GM12878 (cell line): ENCODE results near the gene GALP. TPM values are rescaled to one million over a fixed set of nuclear protein-coding genes. Genes with fewer than 3 reads are reported as not detected.

Source experiments
- ATAC-seq: fragments of 200-7000 bp; cut with Tn5 transposase; 3 replicates; pipeline ENCODE4 v1.9.1; 2020; ENCODE audit warnings: mild to moderate bottlenecking, moderate library complexity
- BruUV-seq: library from RNA; stranded (reverse); fragments of 400-500 nt; replicated peaks from 2 replicates; lab custom pipeline; 2021; lab: Mats Ljungman, UMichigan
- CTCF ChIA-PET: fragments of 300-600 bp; sonication (Branson Sonifier 250); formaldehyde crosslinking; extraction: SDS; loops from one replicate; lab custom pipeline; 2021; ENCODE audit warnings: inconsistent platforms; lab: Yijun Ruan, JAX
- POLR2A ChIA-PET: fragments of 350-600 bp; formaldehyde crosslinking; extraction: SDS; loops from one replicate; lab custom pipeline; 2021; ENCODE audit warnings: inconsistent platforms; lab: Charles Lee
- RAD21 ChIA-PET: fragments of 300-600 bp; sonication (Branson Sonifier 250); formaldehyde crosslinking; loops from one replicate; lab custom pipeline; 2023; ENCODE audit warnings: antibody characterized with exemption; ENCODE audit not compliant: unreplicated experiment; lab: Charles Lee
- SMC1A ChIA-PET: fragments of 300-600 bp; sonication (Branson Sonifier 250); formaldehyde crosslinking; loops from one replicate; lab custom pipeline; 2023; ENCODE audit not compliant: unreplicated experiment, uncharacterized antibody; lab: Charles Lee
- DNase-seq: peaks from one replicate; pipeline ENCODE4 v3.0.0-alpha.2; 2011; ENCODE audit warnings: low read depth, low spot score
- FAIRE-seq: peaks from 3 replicates; lab custom pipeline; 2011; peaks lifted over from hg19 to GRCh38; lab: Jason Lieb, UNC
- H2AFZ ChIP-seq: 2 replicates; pipeline ENCODE4 v1.6.0; 2011; ENCODE audit warnings: low read depth, low read length, control low read depth; ENCODE audit not compliant: control insufficient read depth
- H3K27ac ChIP-seq: 2 replicates; pipeline ENCODE4 v1.5.1; 2011; ENCODE audit warnings: control low read depth; ENCODE audit not compliant: control insufficient read depth, insufficient read depth
- H3K27me3 ChIP-seq, 2 experiments: replicated peaks in 1 of 2; 2 replicates each; pipeline versions ENCODE4 v1.6.0 to v1.6.1; 2011; ENCODE audit warnings: low read length in 1 of 2; ENCODE audit not compliant: control insufficient read depth in 2 of 2, insufficient read depth in 2 of 2
- H3K36me3 ChIP-seq, 2 experiments: 2 replicates each; pipeline ENCODE4 v1.5.1; 2011; ENCODE audit warnings: low read length in 1 of 2; ENCODE audit not compliant: control insufficient read depth in 2 of 2, insufficient read depth in 2 of 2
- H3K4me1 ChIP-seq: 2 replicates; pipeline ENCODE4 v1.6.1; 2011; ENCODE audit warnings: mild to moderate bottlenecking, low read length, moderate library complexity, mixed read lengths; ENCODE audit not compliant: control insufficient read depth, insufficient read depth
- H3K4me2 ChIP-seq: 2 replicates; pipeline ENCODE4 v1.6.0; 2011; ENCODE audit warnings: control low read depth; ENCODE audit not compliant: control insufficient read depth, insufficient read depth
- H3K4me3 ChIP-seq: fragments of 200-600 bp; sonication (generic); 2 replicates; pipeline ENCODE4 v1.5.1; 2016
- H3K79me2 ChIP-seq: 2 replicates; pipeline ENCODE4 v1.6.0; 2011; ENCODE audit warnings: low read length; ENCODE audit not compliant: control insufficient read depth, insufficient read depth
- H3K9ac ChIP-seq: 2 replicates; pipeline ENCODE4 v1.8.0; 2011; ENCODE audit warnings: low read length, control low read depth, mixed read lengths; ENCODE audit not compliant: control insufficient read depth, insufficient read depth
- H3K9me3 ChIP-seq: replicated peaks from 3 replicates; pipeline ENCODE4 v1.5.1; 2011; ENCODE audit warnings: mild to moderate bottlenecking, low read length; ENCODE audit not compliant: control insufficient read depth, insufficient read depth
- H4K20me1 ChIP-seq: 2 replicates; pipeline ENCODE4 v1.6.0; 2011; ENCODE audit not compliant: control insufficient read depth, insufficient read depth
- ELK1 ChIP-seq: IDR thresholded peaks from 2 replicates; pipeline ENCODE4 v1.6.1; 2012; ENCODE audit warnings: low read depth, low read length, improper control_type of control experiment
- ESRRA ChIP-seq: IDR thresholded peaks from 2 replicates; pipeline ENCODE4 v1.6.1; 2012; ENCODE audit warnings: mild to moderate bottlenecking, low read length, improper control_type of control experiment
- WGBS: methylation state at CpG from one replicate; pipeline ENCODE4 v1.1.6; 2016; ENCODE audit warnings: low lambda C conversion rate; ENCODE audit not compliant: insufficient replicate concordance, insufficient coverage; ENCODE audit errors: missing lambda C conversion rate; 5-methylcytosine and 5-hydroxymethylcytosine counted together
- in situ Hi-C: fragments of 300-500 bp; cut with MboI; formaldehyde crosslinking; loops from 9 replicates; pipeline ENCODE4 v1.14.3; 2018; ENCODE audit warnings: mixed read lengths
- intact Hi-C: fragments of 100-400 bp; cut with micrococcal nuclease; formaldehyde crosslinking; loops from one replicate; pipeline ENCODE4 v1.14.2; 2022; ENCODE audit not compliant: unreplicated experiment
- polyA plus RNA-seq, 11 experiments: library from polyadenylated mRNA; depleted of rRNA in 4 of 11; unstranded in 6 of 11; stranded (reverse) in 5 of 11; fragments of >200 nt; fragmentation: Nextera tagmentation in 4 of 11; fragmentation: Illumina TruSeq in 1 of 11; extraction: Ambion mirVana in 4 of 11; extraction: Trizol in 1 of 11; gene quantifications; 1 replicate in 1 of 11; 2 replicates in 10 of 11; pipeline versions ENCODE4 v1.2.1 to v1.2.3, GENCODE V29; 2011 to 2016; ENCODE audit warnings: inconsistent platforms in 2 of 11, missing spikeins in 2 of 11, low read depth in 1 of 11
- total RNA-seq, 4 experiments: library from RNA; depleted of rRNA in 3 of 4; stranded (reverse); fragments of >200 nt in 3 of 4; fragmentation: Illumina TruSeq in 1 of 4; extraction: Trizol in 1 of 4; gene quantifications; 2 replicates each; pipeline versions ENCODE4 v1.2.1 to v1.2.3, GENCODE V29; 2013 to 2021
- TF ChIP-seq, protein P1 (sequence below): fragments of 450-650 bp; IDR thresholded peaks from 2 replicates; pipeline ENCODE4 v1.6.1; 2017; ENCODE audit warnings: mild to moderate bottlenecking, low read depth, inconsistent platforms; ENCODE audit not compliant: poor library complexity, severe bottlenecking

Gene GALP
- total and polyA plus RNA-seq, 10 of the 15 experiments (the other 5 are each of a cell fraction or from before 2014, with no cell fraction given) = not detected

DNA sequence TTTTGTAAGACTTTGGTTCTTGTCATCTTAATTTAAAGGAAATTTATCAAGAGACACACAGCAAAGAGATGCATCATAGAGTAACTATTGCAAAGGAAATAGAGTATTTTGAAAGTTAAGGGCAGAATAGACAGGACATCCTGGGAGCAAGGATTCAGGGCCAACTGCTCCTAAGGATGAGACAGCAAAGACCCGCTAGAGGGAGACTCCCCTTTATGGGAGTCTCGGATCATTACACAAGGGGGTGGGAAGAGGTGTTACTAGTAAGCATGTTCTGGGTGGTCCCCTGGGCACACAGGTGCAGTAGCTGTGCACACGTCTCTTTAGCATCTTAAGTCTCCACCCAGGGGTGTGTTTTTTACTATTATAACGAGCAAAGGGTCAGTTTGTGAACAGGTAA is 35.9 kb downstream of the GALP start:
- POLR2A ChIA-PET = no interaction called here
- RAD21 ChIA-PET = no interaction called here
- in situ Hi-C loops (no loop called here), intact Hi-C loops (no loop called here)
- no peaks in the 10 kb centered on the region for H3K4me1 ChIP-seq
- 28% methylated on average over 4 of the region's 4 CpGs for WGBS
- no peaks in the 10 kb centered on the region for H3K36me3 ChIP-seq
- H4K20me1 ChIP-seq = no peaks in the 10 kb centered on the region
- H3K27ac ChIP-seq = no peak overlapping the region
- H3K4me2 ChIP-seq = no peak overlapping the region
- no peak for DNase-seq
- H3K79me2 ChIP-seq = no peaks in the 10 kb centered on the region
- SMC1A ChIA-PET = no interaction called here
- no peak overlapping the region for H3K9ac ChIP-seq
- no peaks in the 10 kb centered on the region for H3K9me3 ChIP-seq
- BruUV-seq = no TSS peak
- ATAC-seq = no peak
- CTCF ChIA-PET = no interaction called here
- FAIRE-seq = no peak
- TF ChIP-seq, protein P1, sequence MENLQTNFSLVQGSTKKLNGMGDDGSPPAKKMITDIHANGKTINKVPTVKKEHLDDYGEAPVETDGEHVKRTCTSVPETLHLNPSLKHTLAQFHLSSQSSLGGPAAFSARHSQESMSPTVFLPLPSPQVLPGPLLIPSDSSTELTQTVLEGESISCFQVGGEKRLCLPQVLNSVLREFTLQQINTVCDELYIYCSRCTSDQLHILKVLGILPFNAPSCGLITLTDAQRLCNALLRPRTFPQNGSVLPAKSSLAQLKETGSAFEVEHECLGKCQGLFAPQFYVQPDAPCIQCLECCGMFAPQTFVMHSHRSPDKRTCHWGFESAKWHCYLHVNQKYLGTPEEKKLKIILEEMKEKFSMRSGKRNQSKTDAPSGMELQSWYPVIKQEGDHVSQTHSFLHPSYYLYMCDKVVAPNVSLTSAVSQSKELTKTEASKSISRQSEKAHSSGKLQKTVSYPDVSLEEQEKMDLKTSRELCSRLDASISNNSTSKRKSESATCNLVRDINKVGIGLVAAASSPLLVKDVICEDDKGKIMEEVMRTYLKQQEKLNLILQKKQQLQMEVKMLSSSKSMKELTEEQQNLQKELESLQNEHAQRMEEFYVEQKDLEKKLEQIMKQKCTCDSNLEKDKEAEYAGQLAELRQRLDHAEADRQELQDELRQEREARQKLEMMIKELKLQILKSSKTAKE = no peak
- TF ChIP-seq ESRRA = no peak
- no peak for TF ChIP-seq ELK1
- H3K27me3 ChIP-seq = no peaks in the 10 kb centered on the region
- H3K4me3 ChIP-seq = no peak overlapping the region
- H2AFZ ChIP-seq = no peak overlapping the region
